Hepatocyte (in vitro differentiated cells): ENCODE data around the gene RGS5. TPM values are rescaled to one million over a fixed set of nuclear protein-coding genes. Genes with fewer than 3 reads are reported as not detected.

Source experiments
- DNase-seq: peaks from one replicate; pipeline ENCODE4 v3.0.0-alpha.2; 2016; ENCODE audit warnings: low spot score
- H2AFZ ChIP-seq: fragments of 200-600 bp; sonication (generic); 2 replicates; pipeline ENCODE4 v1.6.0; 2016; ENCODE audit warnings: antibody characterized with exemption, mild to moderate bottlenecking
- H3K27ac ChIP-seq: fragments of 200-600 bp; sonication (generic); 2 replicates; pipeline ENCODE4 v1.5.1; 2016; ENCODE audit warnings: mild to moderate bottlenecking
- H3K27me3 ChIP-seq: fragments of 200-600 bp; sonication (generic); 2 replicates; pipeline ENCODE4 v1.6.1; 2016
- H3K36me3 ChIP-seq: fragments of 200-600 bp; sonication (generic); replicated peaks from 2 replicates; pipeline ENCODE4 v1.5.1; 2016; ENCODE audit warnings: low read depth; ENCODE audit not compliant: insufficient read depth
- H3K4me1 ChIP-seq: fragments of 200-600 bp; sonication (generic); 2 replicates; pipeline ENCODE4 v1.5.1; 2016; ENCODE audit warnings: mild to moderate bottlenecking, moderate library complexity; ENCODE audit not compliant: insufficient read depth
- H3K4me2 ChIP-seq: fragments of 200-600 bp; sonication (generic); 2 replicates; pipeline ENCODE4 v1.6.0; 2016
- H3K4me3 ChIP-seq: fragments of 200-600 bp; sonication (generic); 2 replicates; pipeline ENCODE4 v1.5.1; 2016; ENCODE audit warnings: mild to moderate bottlenecking
- H3K79me2 ChIP-seq: fragments of 200-600 bp; sonication (generic); 2 replicates; pipeline ENCODE4 v1.6.0; 2017; ENCODE audit warnings: mild to moderate bottlenecking
- H3K9me2 ChIP-seq: fragments of 200-600 bp; sonication (generic); replicated peaks from 2 replicates; pipeline ENCODE4 v1.6.0; 2017; ENCODE audit warnings: mild to moderate bottlenecking; ENCODE audit not compliant: insufficient read depth
- H3K9me3 ChIP-seq: fragments of 200-600 bp; sonication (generic); 2 replicates; pipeline ENCODE4 v1.5.1; 2016; ENCODE audit warnings: low read depth, mild to moderate bottlenecking
- H4K20me1 ChIP-seq: fragments of 200-600 bp; sonication (generic); 2 replicates; pipeline ENCODE4 v1.6.0; 2016; ENCODE audit warnings: mild to moderate bottlenecking; ENCODE audit not compliant: insufficient read depth, poor library complexity, severe bottlenecking
- CTCF ChIP-seq: fragments of 200-600 bp; sonication (generic); IDR thresholded peaks from 2 replicates; pipeline ENCODE4 v1.5.1; 2016; ENCODE audit warnings: antibody characterized with exemption, mild to moderate bottlenecking; ENCODE audit not compliant: poor library complexity
- EZH2 ChIP-seq: fragments of 200-600 bp; sonication (generic); IDR thresholded peaks from 2 replicates; pipeline ENCODE4 v1.6.1; 2016; ENCODE audit warnings: antibody characterized with exemption, mild to moderate bottlenecking, borderline replicate concordance
- EZH2phosphoT487 ChIP-seq: fragments of 200-600 bp; sonication (generic); IDR thresholded peaks from one replicate; pipeline ENCODE4 v1.6.1; 2018; ENCODE audit warnings: antibody characterized with exemption, mild to moderate bottlenecking, low read depth, moderate library complexity; ENCODE audit not compliant: unreplicated experiment, severe bottlenecking
- WGBS: methylation state at CpG from one replicate; pipeline ENCODE4 v1.1.6; 2016; ENCODE audit warnings: low lambda C conversion rate; ENCODE audit errors: missing lambda C conversion rate; 5-methylcytosine and 5-hydroxymethylcytosine counted together
- polyA plus RNA-seq: library from polyadenylated mRNA; unstranded; fragments of >200 nt; fragmentation: Nextera tagmentation; extraction: Ambion mirVana; gene quantifications from 2 replicates; pipeline ENCODE4 v1.2.1, GENCODE V29; 2016
- total RNA-seq: library from RNA; depleted of rRNA; stranded (reverse); fragments of >200 nt; gene quantifications from 2 replicates; pipeline ENCODE4 v1.2.3, GENCODE V29; 2014

Gene RGS5
- total and polyA plus RNA-seq, 2 experiments from 2014 or later, result 4.4 to 5.0 TPM

GRCh38 chr1:163165119-163165518 lies 37.6 kb downstream of the RGS5 start:
- TF ChIP-seq CTCF (no peak), EZH2phosphoT487 (no peak), EZH2 (no peak)
- DNase-seq, result no peak
- H4K20me1 ChIP-seq, result no peaks in the 10 kb centered on the region
- H3K4me3 ChIP-seq, result no peak overlapping the region
- no peaks in the 10 kb centered on the region for H3K36me3 ChIP-seq
- no peaks in the 10 kb centered on the region for H3K79me2 ChIP-seq
- H3K27ac ChIP-seq, result no peak overlapping the region
- no peak overlapping the region for H2AFZ ChIP-seq
- H3K9me3 ChIP-seq, result no peaks in the 10 kb centered on the region
- H3K4me1 ChIP-seq, result no peaks in the 10 kb centered on the region
- no peak overlapping the region for H3K4me2 ChIP-seq
- H3K27me3 ChIP-seq, result no peaks in the 10 kb centered on the region
- no peaks in the 10 kb centered on the region for H3K9me2 ChIP-seq
- 90% methylated on average over 2 of the region's 2 CpGs for WGBS

- Histone ChIP-seq H3K4me3 (no peak overlapping the region), H3K9me3 (no peaks in the 10 kb centered on the region), H3K9me2 (no peaks in the 10 kb centered on the region), H3K27me3 (no peaks in the 10 kb centered on the region), H3K4me1 (no peaks in the 10 kb centered on the region), H3K4me2 (no peak overlapping the region), H4K20me1 (no peaks in the 10 kb centered on the region), H3K36me3 (no peaks in the 10 kb centered on the region), H3K79me2 (no peaks in the 10 kb centered on the region), H2AFZ (no peak overlapping the region), H3K27ac (no peak overlapping the region)
- no peak for TF ChIP-seq EZH2phosphoT487
- no peak for TF ChIP-seq EZH2
- TF ChIP-seq CTCF, result no peak
- 88% methylated on average over 4 of the region's 4 CpGs for WGBS
- DNase-seq, result no peak
Measured at GRCh38 chr1:163163881-163164582, 38.7 kb downstream of the RGS5 start.

GRCh38 chr1:163163163-163163562 lies 39.6 kb downstream of the RGS5 start:
- 93% methylated on average over 4 of the region's 4 CpGs for WGBS

More at GRCh38 chr1:163163163-163163562, 39.6 kb downstream of the RGS5 start:
- Histone ChIP-seq H2AFZ (no peak overlapping the region), H3K27ac (no peak overlapping the region), H3K4me2 (no peak overlapping the region), H4K20me1 (no peaks in the 10 kb centered on the region), H3K36me3 (no peaks in the 10 kb centered on the region), H3K9me3 (no peaks in the 10 kb centered on the region), H3K79me2 (no peaks in the 10 kb centered on the region), H3K9me2 (no peaks in the 10 kb centered on the region), H3K27me3 (no peaks in the 10 kb centered on the region), H3K4me1 (no peaks in the 10 kb centered on the region), H3K4me3 (no peak overlapping the region)
- no peak for DNase-seq
- TF ChIP-seq EZH2 (no peak), EZH2phosphoT487 (no peak), CTCF (no peak)
